Measurements from ENCODE around the gene THAP8.

GRCh38 chr19:35986664-35987570 lies 67.2 kb downstream of the THAP8 start:
- TF ChIP-seq CTCF (conservative IDR thresholded peaks at IDR 0.05; ENCODE audit: low read depth, low read length) = no peak
- TF ChIP-seq BHLHE40 (IDR thresholded peaks at IDR 0.05; ENCODE audit: low read depth, low read length) = no peak
- TF ChIP-seq RAD21 (IDR thresholded peaks at IDR 0.05; ENCODE audit: low read length) = no peak
- TF ChIP-seq POLR2A (IDR thresholded peaks at IDR 0.05; ENCODE audit: low read depth, low read length) = no peak
